DMS 273 treated with DMSO at 0.1 percent for 48 hours (cell line): ENCODE results near the gene PAGE2B.
"Not testable (repeated sequence)": the region's sequence is repeated elsewhere in the genome, so short reads cannot be mapped to it uniquely, and the experiment has no call there.

Experiments used
- DNase-seq: peaks from one replicate; lab custom pipeline; 2025; lab: John Stamatoyannopoulos, UW

The PAGE2B gene

DNA sequence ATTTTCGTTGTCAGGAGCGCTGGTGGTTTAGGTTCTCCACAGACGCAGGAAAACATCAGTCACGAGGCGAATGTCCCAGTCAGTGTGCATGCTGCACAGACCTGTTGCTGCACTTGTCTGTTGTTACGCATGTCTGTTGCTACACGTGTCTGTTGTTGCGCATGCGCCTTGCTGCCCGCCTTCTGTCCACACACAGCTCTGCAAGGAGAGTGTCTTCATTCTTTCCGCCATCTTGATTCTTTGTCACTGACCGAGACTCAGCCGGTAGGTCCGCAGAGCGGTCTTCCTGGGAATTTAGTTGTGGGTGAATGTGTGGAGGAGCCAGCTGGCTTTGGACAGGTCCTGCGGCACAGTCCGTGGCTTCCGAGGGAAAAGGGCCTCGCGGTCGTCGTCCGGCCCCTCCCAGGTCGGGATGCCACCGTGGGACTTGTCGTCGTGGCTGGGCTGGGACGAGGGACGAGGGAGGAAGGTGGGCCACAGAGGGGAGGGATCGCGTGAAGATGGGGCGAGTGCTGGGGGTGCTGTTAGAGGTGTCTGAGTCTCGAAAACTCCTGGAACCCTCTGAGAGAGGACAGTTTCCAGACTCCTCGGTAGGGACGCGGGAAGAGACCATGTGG is at the start of gene PAGE2B:
Gene PAGE2B, plus strand, starts transcription at position 180 of the 617 bp plus-strand sequence. CDS start 1,012 bp downstream, outside the sequence.
- DNase-seq, result no peak

DNA sequence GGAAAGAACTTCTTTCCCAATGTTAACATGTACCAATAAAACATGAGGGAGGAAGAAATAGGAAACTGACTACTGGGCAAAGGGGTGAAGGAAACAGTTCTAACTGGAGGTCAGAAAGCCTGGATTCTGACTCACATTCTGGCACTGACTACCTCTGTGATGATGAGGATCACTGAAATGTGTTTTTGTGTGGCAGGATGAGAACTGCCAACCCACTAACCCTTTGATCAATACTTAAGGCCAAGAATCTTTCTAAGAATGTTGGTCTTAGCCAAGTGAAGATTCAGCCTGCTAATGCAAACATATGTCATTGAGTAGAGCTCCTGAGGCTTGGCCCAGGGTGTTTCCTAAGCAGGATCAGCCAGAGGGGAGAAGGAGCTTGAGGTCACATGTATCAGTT is 48.7 kb upstream of the PAGE2B start:
- no peak for DNase-seq

DNA sequence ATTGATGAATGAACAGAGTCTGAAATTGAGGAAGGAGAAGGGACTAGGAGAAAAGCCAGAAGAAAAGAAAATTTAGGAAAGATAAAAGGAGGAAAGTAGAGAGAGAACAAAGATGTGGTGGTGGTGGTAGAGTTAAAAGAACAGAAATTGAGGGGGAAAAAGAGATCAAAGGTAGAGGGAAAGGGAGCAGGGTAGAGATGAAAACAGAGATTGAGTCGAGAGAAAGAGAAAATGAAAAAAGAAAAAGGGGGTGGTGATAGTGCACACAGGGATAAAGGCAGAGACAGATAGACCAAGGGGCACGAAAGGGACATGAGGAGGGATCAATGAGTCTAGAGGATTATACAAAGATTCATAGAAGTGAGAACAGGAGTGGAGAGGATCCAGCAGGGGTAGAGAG is 48.0 kb upstream of the PAGE2B start:
- DNase-seq, result no peak

- no peak for DNase-seq
Measured at GRCh38 chrX:55028040-55028439, 46.8 kb upstream of the PAGE2B start.

- no peak for DNase-seq
Measured at GRCh38 chrX:55028611-55029010, 46.2 kb upstream of the PAGE2B start.

- DNase-seq, result no peak
Measured at GRCh38 chrX:55029291-55029690, 45.5 kb upstream of the PAGE2B start.

- DNase-seq, result no peak
Measured at GRCh38 chrX:55030271-55031205, 44.3 kb upstream of the PAGE2B start, which contains the start of gene ALAS2. ALAS2 (minus strand) TSS chrX:55030977; CDS start chrX:55026000, 4,977 bp downstream.

GRCh38 chrX:55033429-55033828 is 41.4 kb upstream of the PAGE2B start:
- no peak for DNase-seq

GRCh38 chrX:55039471-55039870 is 35.4 kb upstream of the PAGE2B start:
- DNase-seq, result no peak

DNA sequence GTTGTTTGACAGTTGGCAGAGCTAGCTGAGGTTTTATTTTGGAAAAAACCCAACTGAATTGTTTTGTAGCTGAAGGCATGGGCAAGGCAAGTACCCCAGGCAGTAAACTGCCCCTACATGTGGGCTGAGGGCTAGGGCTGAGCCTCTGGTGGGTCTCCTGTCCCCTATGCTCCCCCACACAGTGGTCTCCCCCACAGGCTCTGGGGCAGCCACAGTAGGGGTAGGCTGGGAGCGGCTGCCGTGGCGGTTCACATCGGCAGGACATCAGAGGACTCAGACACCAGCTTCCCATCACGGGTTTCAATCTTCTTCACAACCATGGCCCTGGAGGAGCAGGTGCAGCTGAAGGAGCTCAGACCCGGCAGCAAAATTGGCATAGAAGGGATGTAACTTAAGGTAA is 33.3 kb upstream of the PAGE2B start:
- DNase-seq, result no peak

DNA sequence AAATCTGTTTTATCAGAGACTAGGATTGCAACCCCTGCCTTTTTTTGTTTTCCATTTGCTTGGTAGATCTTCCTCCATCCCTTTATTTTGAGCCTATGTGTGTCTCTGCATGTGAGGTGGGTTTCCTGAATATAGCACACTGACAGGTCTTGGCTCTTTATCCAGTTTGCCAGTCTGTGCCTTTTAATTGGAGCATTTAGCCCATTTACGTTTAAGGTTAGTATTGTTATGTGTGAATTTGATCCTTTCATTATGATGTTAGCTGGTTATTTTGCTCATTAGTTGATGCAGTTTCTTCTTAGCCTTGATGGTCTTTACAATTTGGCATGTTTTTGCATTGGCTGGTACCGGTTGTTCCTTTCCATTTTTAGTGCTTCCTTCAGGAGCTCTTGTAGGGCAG is 24.2 kb upstream of the PAGE2B start:
- DNase-seq, result not testable (repeated sequence)

DNA sequence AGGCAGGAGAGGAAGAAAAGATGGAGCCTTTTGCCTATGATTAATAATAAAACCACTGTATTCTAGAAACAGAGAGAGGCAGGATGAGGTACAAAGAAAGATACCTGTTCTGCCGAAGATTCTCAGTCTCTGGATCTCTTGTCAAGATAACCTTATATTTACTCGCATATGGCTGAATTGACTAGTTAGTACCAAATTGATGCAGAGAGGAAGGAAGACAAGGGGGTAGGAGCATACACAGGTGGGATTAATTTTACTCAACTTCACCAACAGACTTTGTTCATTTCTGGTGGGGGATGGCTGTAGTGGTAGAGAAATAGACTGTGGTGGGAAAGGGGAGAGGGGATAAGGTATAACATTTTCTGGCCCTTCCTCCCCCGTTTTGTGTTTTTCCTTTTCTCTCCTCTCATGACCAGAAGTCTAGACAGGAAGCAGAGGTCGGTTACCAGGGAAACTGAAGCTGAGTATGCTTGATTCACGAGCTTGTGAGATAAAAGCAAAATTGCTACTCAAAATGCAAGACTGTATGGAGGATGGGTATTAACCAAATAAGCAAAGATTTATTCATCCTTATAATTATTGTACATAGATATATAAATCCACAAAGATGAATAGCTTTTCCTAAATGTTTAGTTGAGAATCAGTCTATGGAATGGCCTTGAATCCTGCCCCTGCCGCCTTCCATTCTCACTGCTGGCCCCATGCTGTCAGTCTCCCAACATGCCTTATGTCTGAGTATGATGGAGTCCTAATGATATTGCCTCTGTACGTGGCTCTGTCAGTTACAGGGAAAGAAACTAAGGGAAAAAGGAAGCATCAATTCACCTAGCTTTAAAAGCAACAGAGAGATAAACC is 17.8 kb upstream of the PAGE2B start:
- DNase-seq, result no peak

- no peak for DNase-seq
Measured at GRCh38 chrX:55057675-55058249, 17.1 kb upstream of the PAGE2B start.

GRCh38 chrX:55067180-55067579 is 7.7 kb upstream of the PAGE2B start:
- DNase-seq, result not testable (repeated sequence)

DNA sequence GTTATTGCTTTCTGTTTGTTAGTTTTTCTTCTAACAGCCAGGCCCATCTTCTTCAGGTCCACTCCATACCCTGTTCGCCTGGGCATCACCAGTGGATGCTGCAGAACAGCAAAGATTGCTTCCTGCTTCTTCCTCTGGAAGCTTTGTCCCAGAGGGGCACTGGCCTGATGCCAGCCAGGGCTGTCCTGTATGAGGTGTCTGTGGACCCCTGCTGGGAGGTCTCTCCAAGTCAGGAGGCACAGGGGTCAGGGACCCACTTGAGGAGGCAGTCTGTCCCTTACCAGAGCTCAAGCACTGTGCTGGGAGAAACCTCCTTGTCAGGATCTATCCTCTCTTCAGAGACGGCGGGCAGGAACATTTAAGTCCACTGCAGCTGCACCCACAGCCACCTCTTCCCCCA is 2.5 kb upstream of the PAGE2B start:
- DNase-seq, result no peak

- DNase-seq, result no peak
Measured at GRCh38 chrX:55088795-55089489, 14.1 kb downstream of the PAGE2B start, which contains the start of gene PAGE2. PAGE2 (plus strand) TSS chrX:55089018; CDS start chrX:55090021, 1,003 bp downstream.

- no peak for DNase-seq
Measured at GRCh38 chrX:55098691-55099090, 23.9 kb downstream of the PAGE2B start.

DNA sequence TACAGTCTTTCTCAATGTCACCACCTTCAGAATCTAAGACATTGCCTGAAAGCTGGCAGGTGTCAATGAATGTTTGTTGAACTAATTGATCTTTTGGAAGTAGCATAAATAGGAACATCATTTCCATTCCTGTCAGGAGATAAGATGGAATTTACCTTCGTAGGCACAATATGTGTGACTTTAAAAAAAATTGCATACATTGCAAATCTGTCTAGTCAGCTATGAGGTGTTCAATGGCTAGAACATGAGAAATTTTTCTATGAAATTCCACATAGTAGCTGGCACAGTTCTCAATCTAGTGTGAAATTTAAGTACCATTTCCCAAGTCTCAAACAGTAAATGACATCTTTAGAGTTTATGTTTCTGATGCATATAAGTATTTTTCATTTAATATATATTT is 24.3 kb downstream of the PAGE2B start:
- DNase-seq, result no peak

DNA sequence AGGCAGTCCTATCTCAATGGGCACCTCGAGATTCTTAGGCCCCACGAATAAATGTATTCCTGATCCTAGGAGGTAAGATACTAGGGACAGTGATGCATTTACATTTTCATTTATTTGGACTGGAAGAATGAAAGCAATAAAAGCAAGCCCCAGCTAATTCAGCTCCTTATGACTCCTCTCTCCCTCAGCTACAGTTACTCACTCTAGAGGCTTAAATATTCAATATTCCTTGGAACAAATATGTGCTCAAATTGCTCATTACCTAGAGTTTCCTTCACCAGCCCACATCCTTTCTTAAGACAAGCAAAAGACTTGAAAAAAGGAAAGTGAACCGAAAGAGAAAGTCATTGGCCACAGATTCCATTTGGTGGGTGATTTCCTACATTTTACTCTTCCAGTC is 27.9 kb downstream of the PAGE2B start:
- DNase-seq, result no peak

GRCh38 chrX:55107262-55107661 is 32.4 kb downstream of the PAGE2B start:
- no peak for DNase-seq

DNA sequence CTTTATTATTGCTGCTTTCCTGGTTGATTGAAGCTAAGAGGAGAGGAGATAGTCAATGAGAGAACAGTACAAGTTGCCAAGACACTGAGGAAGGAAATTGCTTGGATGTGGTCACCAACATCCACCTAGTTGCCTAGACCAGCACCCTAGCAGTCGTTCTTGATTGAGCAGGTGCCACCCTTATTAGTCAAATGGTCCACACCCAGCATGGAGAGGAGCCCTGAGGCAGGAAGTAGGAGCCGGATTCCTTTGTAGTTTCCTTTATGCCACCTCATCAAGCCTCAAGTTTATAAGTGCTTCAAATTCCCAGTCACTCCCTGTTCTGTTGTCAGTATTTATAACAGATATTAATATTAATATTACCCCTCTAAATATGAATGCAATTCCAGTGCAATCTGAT is 33.1 kb downstream of the PAGE2B start:
- no peak for DNase-seq
